WERI-Rb-1 (cell line): ENCODE data around the gene XPO5.

Experiments
- DNase-seq: peaks from one replicate; pipeline ENCODE4 v3.0.0-alpha.2; 2020
- H3K27ac ChIP-seq: fragments of 250-450 bp; sonication (Bioruptor Pico); 2 replicates; pipeline ENCODE4 v1.5.1; 2020; ENCODE audit warnings: mild to moderate bottlenecking, moderate library complexity
- H3K27me3 ChIP-seq: fragments of 250-450 bp; sonication (Bioruptor Pico); 2 replicates; pipeline ENCODE4 v1.5.1; 2021; ENCODE audit warnings: mild to moderate bottlenecking, low read depth, moderate library complexity; ENCODE audit not compliant: insufficient read depth, severe bottlenecking
- H3K36me3 ChIP-seq: fragments of 250-450 bp; sonication (Bioruptor Pico); 2 replicates; pipeline ENCODE4 v1.5.1; 2020; ENCODE audit warnings: mild to moderate bottlenecking, moderate library complexity
- H3K4me3 ChIP-seq: 2 replicates; pipeline ENCODE4 v1.5.1; 2011; ENCODE audit warnings: low read depth, mild to moderate bottlenecking, control low read depth, low read length
- H3K9me3 ChIP-seq: fragments of 250-450 bp; sonication (Bioruptor Pico); 2 replicates; pipeline ENCODE4 v1.5.1; 2021; ENCODE audit warnings: mild to moderate bottlenecking, moderate library complexity; ENCODE audit not compliant: severe bottlenecking
- CTCF ChIP-seq: IDR thresholded peaks from 2 replicates; pipeline ENCODE4 v1.5.1; 2011; ENCODE audit warnings: low read depth, mild to moderate bottlenecking, control low read depth, inconsistent platforms, low read length

Gene XPO5

GRCh38 chr6:43494766-43495165 is 81.1 kb downstream of the XPO5 start:
- H3K27me3 ChIP-seq, result no peaks in the 10 kb centered on the region
- no peak for DNase-seq
- H3K27ac ChIP-seq, result no peak overlapping the region
- no peak for TF ChIP-seq CTCF
- H3K9me3 ChIP-seq, result no peaks in the 10 kb centered on the region
- peaks cover 31% of the 10 kb centered on the region for H3K36me3 ChIP-seq
- no peak overlapping the region for H3K4me3 ChIP-seq

- H3K36me3 ChIP-seq, result peaks cover 27% of the 10 kb centered on the region
- no peak for DNase-seq
- no peaks in the 10 kb centered on the region for H3K27me3 ChIP-seq
- no peak for TF ChIP-seq CTCF
- no peak overlapping the region for H3K4me3 ChIP-seq
- no peaks in the 10 kb centered on the region for H3K9me3 ChIP-seq
- H3K27ac ChIP-seq, result no peak overlapping the region
These were observed 81.5 kb downstream of the XPO5 start for GRCh38 chr6:43494321-43494720.

- Histone ChIP-seq H3K4me3 (no peak overlapping the region), H3K9me3 (no peaks in the 10 kb centered on the region), H3K27me3 (no peaks in the 10 kb centered on the region), H3K36me3 (peaks cover 22% of the 10 kb centered on the region), H3K27ac (no peak overlapping the region)
- no peak for DNase-seq
- TF ChIP-seq CTCF, result no peak
These were observed 82.0 kb downstream of the XPO5 start for GRCh38 chr6:43493833-43494232.

GRCh38 chr6:43493230-43493629 is 82.6 kb downstream of the XPO5 start:
- no peak overlapping the region for H3K27ac ChIP-seq
- TF ChIP-seq CTCF, result no peak
- DNase-seq, result no peak
- peaks cover 18% of the 10 kb centered on the region for H3K36me3 ChIP-seq
- no peaks in the 10 kb centered on the region for H3K9me3 ChIP-seq
- H3K4me3 ChIP-seq, result no peak overlapping the region
- H3K27me3 ChIP-seq, result no peaks in the 10 kb centered on the region

GRCh38 chr6:43492673-43493072 is 83.2 kb downstream of the XPO5 start:
- no peak for DNase-seq
- H3K36me3 ChIP-seq, result peaks cover 13% of the 10 kb centered on the region
- H3K27ac ChIP-seq, result no peak overlapping the region
- H3K27me3 ChIP-seq, result no peaks in the 10 kb centered on the region
- no peak for TF ChIP-seq CTCF
- no peak overlapping the region for H3K4me3 ChIP-seq
- no peaks in the 10 kb centered on the region for H3K9me3 ChIP-seq

- no peak for TF ChIP-seq CTCF
- DNase-seq, result no peak
- no peak overlapping the region for H3K27ac ChIP-seq
- H3K27me3 ChIP-seq, result no peaks in the 10 kb centered on the region
- H3K36me3 ChIP-seq, result peaks cover 11% of the 10 kb centered on the region
- H3K9me3 ChIP-seq, result no peaks in the 10 kb centered on the region
- H3K4me3 ChIP-seq, result no peak overlapping the region
These were observed 83.8 kb downstream of the XPO5 start for GRCh38 chr6:43491750-43492661.
